Esophagus muscularis mucosa (tissue), 4 donors: Measurements from ENCODE around the gene PCSK6.

ENCODE experiments used
- CTCF ChIP-seq, 3 experiments: fragments of 200-600 bp in 2 of 3; fragments of 450-650 bp in 1 of 3; sonication (generic) in 2 of 3; IDR thresholded peaks; one replicate each; pipeline ENCODE4 v1.5.1; 2017 to 2019; ENCODE audit warnings: antibody characterized with exemption in 3 of 3, mild to moderate bottlenecking in 2 of 3, moderate library complexity in 1 of 3
- EP300 ChIP-seq: sonication (generic); formaldehyde crosslinking; IDR thresholded peaks from one replicate; pipeline ENCODE4 v1.6.1; 2017; ENCODE audit warnings: antibody characterized with exemption
- POLR2A ChIP-seq: fragments of 450-650 bp; IDR thresholded peaks from one replicate; pipeline ENCODE4 v1.6.1; 2017; ENCODE audit warnings: antibody characterized with exemption, moderate library complexity, mild to moderate bottlenecking, low read depth

- TF ChIP-seq CTCF (IDR thresholded peaks at IDR 0.05): no peak
- TF ChIP-seq EP300: no peak
- no peak for TF ChIP-seq POLR2A
Observed at GRCh38 chr15:101532865-101533264, 43.4 kb upstream of the PCSK6 start.
